VCaP (cell line): Measurements from ENCODE around the gene ATP6V1A.
"Not testable (repeated sequence)": the region's sequence is repeated elsewhere in the genome, so short reads cannot be mapped to it uniquely, and the experiment has no call there.

Experiments
- H3K27ac ChIP-seq: fragments of 450-650 bp; 2 replicates; pipeline ENCODE4 v1.5.1; 2017
- CTCF ChIP-seq: fragments of 450-650 bp; conservative IDR thresholded peaks from 2 replicates; pipeline ENCODE4 v1.5.1; 2017; ENCODE audit warnings: mild to moderate bottlenecking, moderate library complexity

Gene ATP6V1A

GRCh38 chr3:113844622-113845222 is 97.9 kb downstream of the ATP6V1A start:
- no peak overlapping the region for H3K27ac ChIP-seq
- peak; percentile 81 for TF ChIP-seq CTCF

GRCh38 chr3:113847247-113847646 is 100.4 kb downstream of the ATP6V1A start:
- no peak for TF ChIP-seq CTCF
- H3K27ac ChIP-seq, result no peak overlapping the region

- H3K27ac ChIP-seq, result no peak overlapping the region
- no peak for TF ChIP-seq CTCF
Observed at GRCh38 chr3:113847664-113848461, 101.0 kb downstream of the ATP6V1A start.

GRCh38 chr3:113849071-113849470 is 102.2 kb downstream of the ATP6V1A start:
- H3K27ac ChIP-seq, result not testable (repeated sequence)

GRCh38 chr3:113849841-113850240 is 103.0 kb downstream of the ATP6V1A start:
- H3K27ac ChIP-seq, result not testable (repeated sequence)

GRCh38 chr3:113850391-113850790 is 103.6 kb downstream of the ATP6V1A start:
- not testable (repeated sequence) for H3K27ac ChIP-seq

- H3K27ac ChIP-seq, result no peak overlapping the region
- no peak for TF ChIP-seq CTCF
Observed at GRCh38 chr3:113852506-113852905, 105.7 kb downstream of the ATP6V1A start.
